Gastrocnemius medialis (tissue), 4 donors: ENCODE measurements around the gene SLC30A7. TPM values are rescaled to one million over a fixed set of nuclear protein-coding genes. Genes with fewer than 3 reads are reported as not detected.

Experiments used
- ATAC-seq, 2 donors: fragments of 150-250 bp; one replicate each; pipeline ENCODE4 v1.9.1; 2016
- DNase-seq, 2 donors: peaks; one replicate each; pipeline ENCODE4 v3.0.0-alpha.2; 2019
- H3K27ac ChIP-seq, 4 donors: fragments of 200-600 bp; sonication (generic); 1 replicate in 1 of 4; 2 replicates in 3 of 4; pipeline ENCODE4 v1.5.1; 2016 to 2018; ENCODE audit warnings: mild to moderate bottlenecking in 2 of 4, moderate library complexity in 1 of 4
- H3K27me3 ChIP-seq, 3 donors: fragments of 200-600 bp; sonication (generic) in 2 of 3; 1 replicate in 1 of 3; 2 replicates in 2 of 3; pipeline versions ENCODE4 v1.5.1 to v1.6.0; 2016 to 2019; ENCODE audit warnings: mild to moderate bottlenecking in 1 of 3, moderate library complexity in 1 of 3
- H3K36me3 ChIP-seq, 2 donors: fragments of 200-600 bp; sonication (generic) in 1 of 2; one replicate each; pipeline ENCODE4 v1.5.1; 2017 to 2018
- H3K4me1 ChIP-seq, 2 donors: fragments of 200-600 bp; sonication (generic) in 1 of 2; one replicate each; pipeline ENCODE4 v1.5.1; 2016 to 2017; ENCODE audit warnings: mild to moderate bottlenecking in 2 of 2
- H3K4me3 ChIP-seq, 4 donors: fragments of 200-600 bp; sonication (generic) in 3 of 4; 1 replicate in 1 of 4; 2 replicates in 3 of 4; pipeline ENCODE4 v1.5.1; 2016 to 2019; ENCODE audit warnings: mild to moderate bottlenecking in 2 of 4
- H3K9me3 ChIP-seq, 3 donors: fragments of 200-600 bp; sonication (generic) in 2 of 3; 1 replicate in 1 of 3; 2 replicates in 2 of 3; pipeline ENCODE4 v1.5.1; 2016 to 2019
- POLR2A ChIP-seq, 2 donors: fragments of 450-650 bp; IDR thresholded peaks; one replicate each; pipeline ENCODE4 v1.6.1; 2017; ENCODE audit warnings: antibody characterized with exemption in 2 of 2, mild to moderate bottlenecking in 2 of 2, moderate library complexity in 2 of 2
- in situ Hi-C, 4 donors: fragments of 200-750 bp; cut with MboI; loops; one replicate each; pipeline versions ENCODE4 v1.15.0 to v1.8.0; 2017; ENCODE audit warnings: low sequenced_read_pairs in 4 of 4
- intact Hi-C: fragments of 100-400 bp; cut with DNase I; formaldehyde crosslinking; loops from one replicate; pipeline ENCODE4 v1.15.1; 2023; ENCODE audit warnings: low total_unique reads
- total RNA-seq, 4 donors: library from RNA; depleted of rRNA; stranded (reverse); fragments of >200 nt; gene quantifications; one replicate each; pipeline versions ENCODE4 v1.1.0 to v1.2.3, GENCODE V29; 2016
- TF ChIP-seq, protein P1 (sequence below), 5 experiments: fragments of 450-650 bp in 3 of 5; fragments of 200-600 bp in 2 of 5; sonication (generic) in 2 of 5; IDR thresholded peaks in 4 of 5; conservative IDR thresholded peaks in 1 of 5; 1 replicate in 4 of 5; 2 replicates in 1 of 5; pipeline ENCODE4 v1.5.1; 2016 to 2019; ENCODE audit warnings: antibody characterized with exemption in 5 of 5, mild to moderate bottlenecking in 3 of 5, moderate library complexity in 3 of 5

SLC30A7 gene
- total RNA-seq, 4 donors from 2014 or later = 1.5 to 6.2 (median 3.5) TPM

- no peak for ATAC-seq
- no peak for DNase-seq
- Histone ChIP-seq H3K27ac (no peak overlapping the region), H3K36me3 (no peaks in the 10 kb centered on the region), H3K9me3 (no peaks in the 10 kb centered on the region), H3K4me1 (no peaks in the 10 kb centered on the region), H3K27me3 (no peaks in the 10 kb centered on the region), H3K4me3 (no peak overlapping the region)
- TF ChIP-seq, protein P1, sequence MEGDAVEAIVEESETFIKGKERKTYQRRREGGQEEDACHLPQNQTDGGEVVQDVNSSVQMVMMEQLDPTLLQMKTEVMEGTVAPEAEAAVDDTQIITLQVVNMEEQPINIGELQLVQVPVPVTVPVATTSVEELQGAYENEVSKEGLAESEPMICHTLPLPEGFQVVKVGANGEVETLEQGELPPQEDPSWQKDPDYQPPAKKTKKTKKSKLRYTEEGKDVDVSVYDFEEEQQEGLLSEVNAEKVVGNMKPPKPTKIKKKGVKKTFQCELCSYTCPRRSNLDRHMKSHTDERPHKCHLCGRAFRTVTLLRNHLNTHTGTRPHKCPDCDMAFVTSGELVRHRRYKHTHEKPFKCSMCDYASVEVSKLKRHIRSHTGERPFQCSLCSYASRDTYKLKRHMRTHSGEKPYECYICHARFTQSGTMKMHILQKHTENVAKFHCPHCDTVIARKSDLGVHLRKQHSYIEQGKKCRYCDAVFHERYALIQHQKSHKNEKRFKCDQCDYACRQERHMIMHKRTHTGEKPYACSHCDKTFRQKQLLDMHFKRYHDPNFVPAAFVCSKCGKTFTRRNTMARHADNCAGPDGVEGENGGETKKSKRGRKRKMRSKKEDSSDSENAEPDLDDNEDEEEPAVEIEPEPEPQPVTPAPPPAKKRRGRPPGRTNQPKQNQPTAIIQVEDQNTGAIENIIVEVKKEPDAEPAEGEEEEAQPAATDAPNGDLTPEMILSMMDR (IDR thresholded peaks at IDR 0.05 in 4 of 5, conservative IDR thresholded peaks at IDR 0.05 in 1 of 5) = no peak
- TF ChIP-seq POLR2A (IDR thresholded peaks at IDR 0.05) = no peak
- intact Hi-C loops (no loop called here), in situ Hi-C loops (loop anchor here in 2 of 4 donors (25.0 kb wide), 2 partner anchors 413 to 513 kb away; partner anchors contain the start of gene CDC14A (in 1 of the 2))
These were observed 20.7 kb upstream of the SLC30A7 start for GRCh38 chr1:100875228-100875627.

DNA sequence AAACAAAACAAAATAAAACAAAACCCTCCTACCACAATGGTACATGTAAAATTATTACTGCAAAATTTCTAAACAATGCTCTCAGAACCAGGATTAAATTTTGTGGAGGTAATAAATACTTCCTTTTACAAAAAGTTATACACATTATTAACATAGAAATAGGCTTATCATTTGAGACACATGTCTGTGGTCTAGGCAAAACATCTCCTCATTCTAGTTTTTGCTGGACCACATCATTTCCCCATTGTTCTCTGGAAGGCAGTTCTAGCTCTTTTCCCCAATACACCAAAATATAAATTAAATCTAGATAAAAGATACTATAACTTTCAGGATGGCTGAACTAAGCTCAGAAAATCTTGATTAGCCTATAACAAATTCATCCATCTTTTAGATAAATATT lies 19.6 kb upstream of the SLC30A7 start:
- Histone ChIP-seq H3K4me3 (no peak overlapping the region), H3K27ac (no peak overlapping the region), H3K27me3 (no peaks in the 10 kb centered on the region), H3K9me3 (no peaks in the 10 kb centered on the region), H3K36me3 (no peaks in the 10 kb centered on the region), H3K4me1 (no peaks in the 10 kb centered on the region)
- in situ Hi-C loops = loop anchor here in 2 of 4 donors (25.0 kb wide), 2 partner anchors 414 to 514 kb away; partner anchors contain the start of gene CDC14A (in 1 of the 2)
- TF ChIP-seq, protein P1 (IDR thresholded peaks at IDR 0.05 in 4 of 5, conservative IDR thresholded peaks at IDR 0.05 in 1 of 5) = no peak
- TF ChIP-seq POLR2A (IDR thresholded peaks at IDR 0.05) = no peak
- no peak for DNase-seq
- no peak for ATAC-seq
- intact Hi-C loops = no loop called here

- TF ChIP-seq, protein P1 (IDR thresholded peaks at IDR 0.05 in 4 of 5, conservative IDR thresholded peaks at IDR 0.05 in 1 of 5) = no peak
- no peak for TF ChIP-seq POLR2A (IDR thresholded peaks at IDR 0.05)
- Histone ChIP-seq H3K36me3 (no peaks in the 10 kb centered on the region), H3K27me3 (no peaks in the 10 kb centered on the region), H3K4me3 (no peak overlapping the region), H3K27ac (no peak overlapping the region), H3K4me1 (no peaks in the 10 kb centered on the region), H3K9me3 (no peaks in the 10 kb centered on the region)
- ATAC-seq (no peak), DNase-seq (no peak)
- intact Hi-C loops = no loop called here
- in situ Hi-C loops = loop anchor here in 2 of 4 donors (25.0 kb wide), 2 partner anchors 417 to 517 kb away; partner anchors contain the start of gene CDC14A (in 1 of the 2)
These were observed 16.5 kb upstream of the SLC30A7 start for GRCh38 chr1:100879422-100879821.

DNA sequence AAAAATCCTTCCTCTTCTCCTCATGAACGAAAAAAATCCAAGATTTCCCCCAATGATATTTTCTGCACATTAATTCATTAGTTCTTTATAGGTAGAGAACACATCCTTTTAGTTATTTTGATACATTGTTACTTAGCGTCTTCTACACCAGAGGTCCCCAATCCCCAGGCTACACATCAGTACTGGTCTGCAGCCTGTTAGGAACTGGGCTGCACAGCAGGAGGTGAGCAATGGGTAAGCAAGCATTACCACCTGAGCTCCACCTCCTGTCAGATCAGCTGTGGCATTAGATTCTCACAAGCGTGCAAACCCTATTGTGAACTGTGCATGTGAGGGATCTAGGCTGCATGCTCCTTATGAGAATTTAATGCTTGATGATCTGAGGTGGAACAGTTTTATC lies 14.2 kb upstream of the SLC30A7 start:
- intact Hi-C loops = no loop called here
- Histone ChIP-seq H3K36me3 (no peaks in the 10 kb centered on the region), H3K27ac (no peak overlapping the region), H3K4me1 (no peaks in the 10 kb centered on the region), H3K4me3 (no peak overlapping the region), H3K9me3 (no peaks in the 10 kb centered on the region), H3K27me3 (no peaks in the 10 kb centered on the region)
- no peak for TF ChIP-seq POLR2A (IDR thresholded peaks at IDR 0.05)
- TF ChIP-seq, protein P1 (IDR thresholded peaks at IDR 0.05 in 4 of 5, conservative IDR thresholded peaks at IDR 0.05 in 1 of 5) = no peak
- ATAC-seq (no peak), DNase-seq (no peak)
- in situ Hi-C loops = loop anchor here in 2 of 4 donors (25.0 kb wide), 2 partner anchors 419 to 519 kb away; partner anchors contain the start of gene CDC14A (in 1 of the 2)

GRCh38 chr1:100882698-100883097 lies 13.2 kb upstream of the SLC30A7 start:
- H3K4me1 ChIP-seq = no peaks in the 10 kb centered on the region
- no peak for TF ChIP-seq POLR2A (IDR thresholded peaks at IDR 0.05)
- TF ChIP-seq, protein P1 (IDR thresholded peaks at IDR 0.05 in 4 of 5, conservative IDR thresholded peaks at IDR 0.05 in 1 of 5) = no peak
- H3K27ac ChIP-seq = no peak overlapping the region
- DNase-seq (no peak), ATAC-seq (peak in 1 of 2 donors; percentile 47)
- intact Hi-C loops = no loop called here
- in situ Hi-C loops = loop anchor here in 2 of 4 donors (25.0 kb wide), 2 partner anchors 420 to 520 kb away; partner anchors contain the start of gene CDC14A (in 1 of the 2)
- no peaks in the 10 kb centered on the region for H3K27me3 ChIP-seq
- no peaks in the 10 kb centered on the region for H3K36me3 ChIP-seq
- no peak overlapping the region for H3K4me3 ChIP-seq
- no peaks in the 10 kb centered on the region for H3K9me3 ChIP-seq
